MCF 10A (cell line): ENCODE results near the gene KRTAP10-7. TPM values are rescaled to one million over a fixed set of nuclear protein-coding genes. Genes with fewer than 3 reads are reported as not detected.

Experiments
- BruUV-seq: library from RNA; stranded (reverse); fragments of 400-500 nt; replicated peaks from 2 replicates; lab custom pipeline; 2021; lab: Mats Ljungman, UMichigan
- CTCF ChIA-PET: fragments of 300-600 bp; sonication (Branson Sonifier 250); formaldehyde crosslinking; extraction: SDS; loops from one replicate; lab custom pipeline; 2021; ENCODE audit warnings: antibody characterized with exemption, inconsistent platforms; lab: Yijun Ruan, JAX
- POLR2A ChIA-PET: fragments of 300-600, 350-650 bp; sonication (Branson Sonifier 250); formaldehyde crosslinking; extraction: SDS; loops from one replicate; lab custom pipeline; 2020; ENCODE audit warnings: antibody characterized with exemption, inconsistent platforms; lab: Yijun Ruan, JAX
- DNase-seq: peaks from one replicate; pipeline ENCODE4 v3.0.0-alpha.2; 2018; ENCODE audit not compliant: unreplicated experiment
- H3K27ac Mint-ChIP-seq: one replicate; pipeline ENCODE4 v1.8.0; 2022; ENCODE audit warnings: mild to moderate bottlenecking, low read depth, mixed read lengths; ENCODE audit not compliant: unreplicated experiment
- H3K27me3 Mint-ChIP-seq: one replicate; pipeline ENCODE4 v1.8.0; 2022; ENCODE audit warnings: mixed read lengths; ENCODE audit not compliant: insufficient read depth, unreplicated experiment
- H3K36me3 Mint-ChIP-seq: one replicate; pipeline ENCODE4 v1.8.0; 2022; ENCODE audit warnings: mild to moderate bottlenecking, moderate library complexity, mixed read lengths; ENCODE audit not compliant: insufficient read depth, unreplicated experiment
- H3K4me1 Mint-ChIP-seq: one replicate; pipeline ENCODE4 v1.8.0; 2022; ENCODE audit warnings: mixed read lengths; ENCODE audit not compliant: insufficient read depth, unreplicated experiment
- H3K4me3 Mint-ChIP-seq: one replicate; pipeline ENCODE4 v1.8.0; 2022; ENCODE audit warnings: mild to moderate bottlenecking, moderate library complexity, mixed read lengths; ENCODE audit not compliant: unreplicated experiment
- H3K9me3 Mint-ChIP-seq: one replicate; pipeline ENCODE4 v1.8.0; 2022; ENCODE audit warnings: mixed read lengths; ENCODE audit not compliant: unreplicated experiment
- intact Hi-C: fragments of 100-400 bp; cut with micrococcal nuclease; formaldehyde crosslinking; loops from 2 replicates; pipeline ENCODE4 v1.14.1; 2022
- total RNA-seq: library from RNA; stranded (reverse); gene quantifications from 2 replicates; pipeline ENCODE4 v1.2.3, GENCODE V29; 2022
- TF ChIP-seq, protein P1 (sequence below): fragments of 200-600 bp; IDR thresholded peaks from one replicate; pipeline ENCODE4 v1.8.0; 2022; ENCODE audit warnings: antibody characterized with exemption, mild to moderate bottlenecking; ENCODE audit not compliant: unreplicated experiment

KRTAP10-7 gene
- total RNA-seq, 1 experiment from 2014 or later, result not detected

DNA sequence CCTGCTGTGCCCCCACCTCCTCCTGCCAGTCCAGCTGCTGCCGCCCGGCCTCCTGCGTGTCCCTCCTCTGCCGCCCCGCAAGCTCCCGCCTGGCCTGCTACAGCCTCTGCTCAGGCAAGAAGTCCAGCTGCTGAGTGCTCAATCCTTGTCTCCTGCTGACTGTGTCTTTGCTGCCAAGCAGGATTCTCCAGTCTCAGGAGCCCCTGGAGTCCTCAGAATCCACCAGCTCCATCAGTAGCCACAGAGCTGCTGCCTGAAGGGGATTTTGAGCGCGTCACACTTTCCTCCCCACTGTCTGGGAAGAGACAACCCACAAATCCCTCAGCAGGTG is 46.8 kb downstream of the KRTAP10-7 start:
- Mint-ChIP-seq H3K4me1 (no peaks in the 10 kb centered on the region), H3K36me3 (no peaks in the 10 kb centered on the region), H3K27me3 (peaks cover 23% of the 10 kb centered on the region), H3K9me3 (peaks cover 16% of the 10 kb centered on the region), H3K27ac (no peak overlapping the region), H3K4me3 (no peak overlapping the region)
- BruUV-seq, result no TSS peak
- intact Hi-C loops, result no loop called here
- TF ChIP-seq, protein P1, sequence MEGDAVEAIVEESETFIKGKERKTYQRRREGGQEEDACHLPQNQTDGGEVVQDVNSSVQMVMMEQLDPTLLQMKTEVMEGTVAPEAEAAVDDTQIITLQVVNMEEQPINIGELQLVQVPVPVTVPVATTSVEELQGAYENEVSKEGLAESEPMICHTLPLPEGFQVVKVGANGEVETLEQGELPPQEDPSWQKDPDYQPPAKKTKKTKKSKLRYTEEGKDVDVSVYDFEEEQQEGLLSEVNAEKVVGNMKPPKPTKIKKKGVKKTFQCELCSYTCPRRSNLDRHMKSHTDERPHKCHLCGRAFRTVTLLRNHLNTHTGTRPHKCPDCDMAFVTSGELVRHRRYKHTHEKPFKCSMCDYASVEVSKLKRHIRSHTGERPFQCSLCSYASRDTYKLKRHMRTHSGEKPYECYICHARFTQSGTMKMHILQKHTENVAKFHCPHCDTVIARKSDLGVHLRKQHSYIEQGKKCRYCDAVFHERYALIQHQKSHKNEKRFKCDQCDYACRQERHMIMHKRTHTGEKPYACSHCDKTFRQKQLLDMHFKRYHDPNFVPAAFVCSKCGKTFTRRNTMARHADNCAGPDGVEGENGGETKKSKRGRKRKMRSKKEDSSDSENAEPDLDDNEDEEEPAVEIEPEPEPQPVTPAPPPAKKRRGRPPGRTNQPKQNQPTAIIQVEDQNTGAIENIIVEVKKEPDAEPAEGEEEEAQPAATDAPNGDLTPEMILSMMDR, result no peak
- ChIA-PET CTCF (no interaction called here), POLR2A (no interaction called here)
- DNase-seq, result no peak

DNA sequence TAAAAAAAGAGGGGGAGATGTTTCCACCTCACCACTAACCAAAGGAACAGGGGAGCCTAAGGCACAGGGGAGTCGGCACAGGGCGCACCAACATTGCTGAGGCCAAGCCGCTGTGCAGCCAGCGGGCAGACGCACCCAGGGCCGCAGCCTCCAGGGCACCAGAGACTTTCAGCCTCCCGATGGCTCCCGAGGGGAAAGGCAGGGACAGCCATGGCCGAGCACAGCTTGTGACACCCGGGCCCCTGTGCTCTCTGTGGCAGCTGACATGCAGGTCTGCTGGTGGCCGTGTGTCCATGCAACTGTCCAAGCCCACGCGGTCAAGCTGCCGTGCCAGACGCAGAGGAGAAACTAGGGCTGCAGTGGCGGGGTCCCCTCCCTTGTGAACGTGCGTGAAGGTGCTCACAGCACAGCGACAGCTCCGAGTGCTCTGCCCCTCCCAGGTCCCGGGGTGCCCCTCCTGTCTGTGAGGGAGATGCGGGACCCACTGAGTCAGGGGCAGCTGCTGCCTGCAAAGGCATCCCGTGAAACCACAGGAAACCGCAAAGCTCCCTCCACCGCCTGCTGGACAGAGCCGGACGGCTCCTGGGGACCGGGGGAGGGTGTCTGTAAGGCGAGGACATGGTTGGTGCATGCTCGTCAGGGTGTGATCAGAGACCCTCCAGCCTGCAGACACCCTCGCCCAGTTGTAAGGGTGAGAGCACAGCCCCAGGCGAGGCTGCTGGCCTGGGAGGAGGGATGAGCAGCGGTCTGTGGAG is 48.3 kb downstream of the KRTAP10-7 start:
- H3K4me1 Mint-ChIP-seq, result no peaks in the 10 kb centered on the region
- CTCF ChIA-PET, result interaction anchor here (0.6 kb wide), 1 partner anchor 153 kb away, joined by 3 read pairs; the partner anchor contains the start of gene UBE2G2
- peaks cover 9% of the 10 kb centered on the region for H3K9me3 Mint-ChIP-seq
- no TSS peak for BruUV-seq
- H3K27ac Mint-ChIP-seq, result no peak overlapping the region
- DNase-seq, result no peak
- H3K36me3 Mint-ChIP-seq, result no peaks in the 10 kb centered on the region
- H3K27me3 Mint-ChIP-seq, result peaks cover 29% of the 10 kb centered on the region
- no peak overlapping the region for H3K4me3 Mint-ChIP-seq
- POLR2A ChIA-PET, result no interaction called here
- intact Hi-C loops, result no loop called here
- TF ChIP-seq, protein P1, result no peak

DNA sequence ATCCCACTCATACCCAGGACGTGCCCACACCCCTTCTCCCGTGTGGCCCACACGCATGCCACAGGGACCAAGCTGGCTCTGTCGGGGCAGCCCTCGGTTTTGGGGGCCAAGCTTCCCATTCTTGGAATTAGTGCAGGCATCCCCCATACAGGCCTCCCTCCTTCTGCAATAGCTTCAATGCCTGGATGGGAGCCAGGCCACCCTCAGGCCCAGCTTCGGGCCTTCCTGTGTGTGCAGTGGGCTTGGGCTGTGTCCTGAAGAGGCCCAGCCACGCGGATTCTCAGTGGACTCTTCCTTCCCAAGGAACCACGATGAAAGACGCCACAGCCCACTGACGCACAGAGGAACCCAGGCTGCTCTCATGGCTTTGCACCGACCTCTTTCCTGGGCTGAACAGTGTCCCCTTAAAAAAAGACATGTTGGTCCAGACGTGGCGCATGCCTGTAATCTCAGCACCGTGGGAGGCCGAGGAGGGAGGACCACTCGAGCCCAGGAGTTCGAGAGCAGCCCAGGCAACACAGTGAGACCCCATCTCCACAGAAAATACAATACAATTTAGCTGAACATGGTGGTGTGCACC is 49.2 kb downstream of the KRTAP10-7 start:
- POLR2A ChIA-PET, result no interaction called here
- CTCF ChIA-PET, result interaction anchor here (0.6 kb wide), 1 partner anchor 152 kb away, joined by 3 read pairs; the partner anchor contains the start of gene UBE2G2
- no TSS peak for BruUV-seq

More for the DNA sequence above, 49.2 kb downstream of the KRTAP10-7 start:
- TF ChIP-seq, protein P1, result no peak
- Mint-ChIP-seq H3K4me1 (no peaks in the 10 kb centered on the region), H3K4me3 (no peak overlapping the region), H3K36me3 (no peaks in the 10 kb centered on the region), H3K27me3 (peaks cover 35% of the 10 kb centered on the region), H3K27ac (no peak overlapping the region), H3K9me3 (peaks cover 4% of the 10 kb centered on the region)
- intact Hi-C loops, result no loop called here
- DNase-seq, result no peak
